ENCODE data around the gene TAF3.
A peak's percentile ranks its signal among the peaks of the same experiment; 100 is the strongest.
"Not testable (repeated sequence)": the region's sequence is repeated elsewhere in the genome, so short reads cannot be mapped to it uniquely, and the experiment has no call there.

The TAF3 gene, protein sequence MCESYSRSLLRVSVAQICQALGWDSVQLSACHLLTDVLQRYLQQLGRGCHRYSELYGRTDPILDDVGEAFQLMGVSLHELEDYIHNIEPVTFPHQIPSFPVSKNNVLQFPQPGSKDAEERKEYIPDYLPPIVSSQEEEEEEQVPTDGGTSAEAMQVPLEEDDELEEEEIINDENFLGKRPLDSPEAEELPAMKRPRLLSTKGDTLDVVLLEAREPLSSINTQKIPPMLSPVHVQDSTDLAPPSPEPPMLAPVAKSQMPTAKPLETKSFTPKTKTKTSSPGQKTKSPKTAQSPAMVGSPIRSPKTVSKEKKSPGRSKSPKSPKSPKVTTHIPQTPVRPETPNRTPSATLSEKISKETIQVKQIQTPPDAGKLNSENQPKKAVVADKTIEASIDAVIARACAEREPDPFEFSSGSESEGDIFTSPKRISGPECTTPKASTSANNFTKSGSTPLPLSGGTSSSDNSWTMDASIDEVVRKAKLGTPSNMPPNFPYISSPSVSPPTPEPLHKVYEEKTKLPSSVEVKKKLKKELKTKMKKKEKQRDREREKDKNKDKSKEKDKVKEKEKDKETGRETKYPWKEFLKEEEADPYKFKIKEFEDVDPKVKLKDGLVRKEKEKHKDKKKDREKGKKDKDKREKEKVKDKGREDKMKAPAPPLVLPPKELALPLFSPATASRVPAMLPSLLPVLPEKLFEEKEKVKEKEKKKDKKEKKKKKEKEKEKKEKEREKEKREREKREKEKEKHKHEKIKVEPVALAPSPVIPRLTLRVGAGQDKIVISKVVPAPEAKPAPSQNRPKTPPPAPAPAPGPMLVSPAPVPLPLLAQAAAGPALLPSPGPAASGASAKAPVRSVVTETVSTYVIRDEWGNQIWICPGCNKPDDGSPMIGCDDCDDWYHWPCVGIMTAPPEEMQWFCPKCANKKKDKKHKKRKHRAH

DNA sequence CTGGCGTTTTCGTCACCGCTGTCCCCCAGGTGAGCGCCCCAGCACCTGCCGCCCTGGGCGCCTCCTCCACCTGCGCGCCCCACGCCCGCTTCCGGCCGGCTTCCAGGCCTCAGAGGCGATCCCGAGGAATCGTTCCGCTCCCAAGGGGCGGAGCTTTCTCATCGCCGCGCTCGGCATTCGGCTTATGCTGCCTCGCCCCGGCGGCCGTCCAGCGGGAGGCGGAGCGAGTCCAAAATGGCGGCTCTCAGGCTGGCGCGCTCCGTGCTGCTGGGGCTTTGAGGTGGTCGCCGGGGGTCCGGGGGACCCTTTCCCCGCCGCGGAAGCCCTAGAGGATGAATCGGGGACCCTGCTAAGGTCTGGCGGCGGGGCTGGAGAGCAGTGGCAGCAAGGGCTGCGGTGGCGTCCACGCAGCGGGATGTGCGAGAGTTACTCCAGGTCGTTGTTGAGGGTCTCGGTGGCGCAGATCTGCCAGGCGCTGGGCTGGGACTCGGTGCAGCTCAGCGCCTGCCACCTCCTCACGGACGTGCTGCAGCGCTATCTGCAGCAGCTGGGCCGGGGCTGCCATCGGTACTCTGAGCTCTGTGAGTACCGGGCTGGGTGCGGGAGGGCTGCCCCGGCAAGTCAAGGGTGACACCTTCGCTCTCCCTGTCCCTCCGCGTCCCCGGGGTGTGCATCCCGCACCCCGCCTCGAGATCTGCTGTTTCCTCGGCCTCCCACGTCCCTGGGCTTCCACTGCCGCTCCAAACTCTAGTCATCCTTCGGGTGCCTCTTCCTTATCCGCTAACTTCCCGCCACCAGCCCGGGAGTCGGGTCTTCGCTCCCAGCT, at the start of gene TAF3:
TAF3 (plus strand) TSS at position 211 of the 826 bp plus-strand sequence; CDS start at position 416, 205 bp downstream.
- peak; percentile 84 for DNase-seq (ENCODE audit: low read depth)

DNA sequence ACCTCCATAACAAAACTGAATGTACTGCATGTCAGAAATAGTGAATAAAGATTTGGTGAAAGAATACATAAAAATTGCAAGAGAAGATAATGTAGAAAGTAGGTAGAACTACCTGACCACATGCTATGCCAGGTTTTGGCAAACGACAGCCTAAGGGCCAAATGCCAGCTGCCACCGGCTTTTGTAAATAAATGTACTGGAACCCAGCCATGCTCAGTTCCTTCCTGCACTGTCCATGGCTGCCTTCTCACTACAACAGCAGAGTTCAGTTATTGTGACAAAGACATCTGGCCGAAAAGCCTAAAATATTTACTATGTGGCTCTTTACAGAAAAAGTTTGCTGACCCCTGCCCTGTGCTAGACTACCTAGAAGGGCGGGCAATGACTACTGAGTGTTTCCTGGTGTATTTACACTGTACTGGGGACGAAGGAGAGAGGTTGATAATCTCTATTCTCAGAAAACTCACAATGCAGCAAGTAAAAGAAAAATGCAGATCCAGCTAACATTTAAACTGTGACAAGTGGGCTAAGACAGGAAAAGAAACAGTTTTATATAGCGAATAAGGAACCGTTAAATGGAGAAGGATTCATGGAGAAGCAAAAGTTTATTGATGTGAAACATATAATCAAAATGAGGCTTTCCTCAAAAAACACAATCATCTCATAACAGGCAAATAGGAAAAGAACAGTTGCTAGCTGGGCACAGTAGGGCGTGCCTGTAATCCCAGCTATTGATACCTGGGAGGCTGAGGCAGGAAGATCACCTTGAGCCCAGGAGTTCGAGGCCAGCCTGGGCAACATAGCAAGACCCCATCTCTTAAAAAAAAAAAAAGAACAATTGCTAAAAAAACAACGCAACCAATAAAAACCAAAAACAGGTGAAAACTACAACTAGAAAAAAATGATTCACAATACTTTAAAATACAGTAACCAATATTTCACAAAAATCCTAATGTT, 44.2 kb upstream of the TAF3 start:
- DNase-seq (ENCODE audit: low read depth) = no peak

DNA sequence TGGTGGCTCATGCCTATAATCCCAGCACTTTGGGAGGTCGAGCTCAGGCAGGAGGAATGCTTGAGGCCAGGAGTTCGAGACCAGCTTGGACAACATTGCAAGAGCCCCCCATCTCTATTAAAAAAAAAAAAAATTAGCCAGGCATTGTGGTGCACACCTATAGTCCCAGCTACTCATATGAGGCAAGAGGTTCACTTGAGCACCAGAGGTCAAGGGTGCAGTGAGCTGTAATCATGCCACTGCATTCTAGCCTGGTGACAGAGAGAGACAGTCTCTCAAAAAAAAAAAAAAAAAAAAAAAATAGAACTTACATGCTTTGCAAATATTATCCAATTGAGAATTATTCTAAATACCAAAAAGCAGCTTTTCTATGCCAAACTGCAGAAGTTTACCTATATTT, 41.5 kb upstream of the TAF3 start:
- no peak for DNase-seq (ENCODE audit: low read depth)

DNA sequence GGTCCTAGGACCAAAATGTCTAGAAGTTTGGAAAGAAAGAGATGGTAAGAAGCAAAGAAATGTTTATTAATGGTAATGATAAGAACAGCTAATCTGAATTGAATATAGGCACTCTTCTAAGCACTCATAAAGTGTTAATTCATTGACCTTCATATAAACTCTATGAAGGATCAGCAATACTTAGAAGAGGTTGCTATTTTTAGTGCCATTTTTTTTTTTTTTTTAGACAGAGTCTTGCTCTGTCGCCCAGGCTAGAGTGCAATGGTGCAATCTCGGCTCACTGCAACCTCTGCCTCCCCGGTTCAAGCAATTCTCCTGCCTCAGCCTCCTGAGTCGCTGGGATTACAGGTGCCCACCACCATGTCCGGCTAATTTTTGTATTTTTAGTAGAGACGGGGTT, 36.1 kb upstream of the TAF3 start:
- DNase-seq (ENCODE audit: low read depth) = not testable (repeated sequence)

DNA sequence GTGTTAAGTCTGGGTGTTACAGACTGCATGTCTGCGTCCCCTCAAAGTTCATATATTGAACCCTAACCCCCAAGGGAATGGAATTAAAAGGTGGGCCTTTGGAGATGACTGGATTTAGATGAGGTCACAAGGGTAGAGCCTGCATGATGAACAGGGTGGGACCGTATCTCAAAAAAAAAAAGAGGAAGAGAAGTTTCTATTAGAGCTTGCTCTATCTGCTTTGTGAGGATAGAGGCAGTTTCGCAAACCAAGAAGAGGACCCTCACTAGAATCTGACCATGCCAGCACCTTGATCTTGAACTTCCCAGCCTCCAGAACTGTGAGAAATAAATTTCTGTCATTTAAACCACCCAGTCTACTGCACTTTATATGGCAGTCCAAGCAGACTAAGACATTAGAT, 31.9 kb upstream of the TAF3 start:
- no peak for DNase-seq (ENCODE audit: low read depth)

DNA sequence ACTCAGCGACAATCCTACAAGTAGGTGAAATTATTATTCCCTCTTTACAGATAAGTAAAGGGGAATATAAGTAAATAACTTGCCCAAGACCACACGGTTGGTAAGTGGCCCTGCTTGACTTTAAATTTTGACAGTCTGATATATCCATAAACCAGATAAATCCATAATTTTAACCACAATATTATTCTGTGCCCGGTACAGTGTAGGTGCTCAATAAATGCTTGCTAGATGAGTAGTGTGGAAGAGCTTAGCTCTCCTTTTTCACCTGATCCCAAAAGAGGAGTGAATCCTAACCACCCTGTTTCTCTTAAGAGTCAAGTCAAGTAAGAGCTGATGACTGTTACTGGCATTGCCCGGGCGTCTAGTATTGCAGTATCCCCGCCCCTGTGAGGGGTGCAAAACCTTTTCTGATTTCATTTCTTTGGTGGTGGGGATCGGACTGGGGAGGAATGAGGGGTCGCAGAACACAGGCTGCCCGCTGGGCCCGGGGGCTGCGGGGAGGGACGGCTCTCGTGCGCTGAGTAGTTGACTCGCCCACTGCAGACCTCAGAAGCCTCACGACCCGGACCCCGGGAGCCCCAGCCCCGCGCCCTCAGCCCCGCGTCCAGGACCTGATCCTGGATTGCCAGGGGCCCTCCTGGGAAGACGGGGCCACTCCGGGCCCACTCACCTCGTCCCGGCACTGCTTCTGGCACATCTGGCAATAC, 31.0 kb upstream of the TAF3 start:
- DNase-seq (ENCODE audit: low read depth) = no peak

DNA sequence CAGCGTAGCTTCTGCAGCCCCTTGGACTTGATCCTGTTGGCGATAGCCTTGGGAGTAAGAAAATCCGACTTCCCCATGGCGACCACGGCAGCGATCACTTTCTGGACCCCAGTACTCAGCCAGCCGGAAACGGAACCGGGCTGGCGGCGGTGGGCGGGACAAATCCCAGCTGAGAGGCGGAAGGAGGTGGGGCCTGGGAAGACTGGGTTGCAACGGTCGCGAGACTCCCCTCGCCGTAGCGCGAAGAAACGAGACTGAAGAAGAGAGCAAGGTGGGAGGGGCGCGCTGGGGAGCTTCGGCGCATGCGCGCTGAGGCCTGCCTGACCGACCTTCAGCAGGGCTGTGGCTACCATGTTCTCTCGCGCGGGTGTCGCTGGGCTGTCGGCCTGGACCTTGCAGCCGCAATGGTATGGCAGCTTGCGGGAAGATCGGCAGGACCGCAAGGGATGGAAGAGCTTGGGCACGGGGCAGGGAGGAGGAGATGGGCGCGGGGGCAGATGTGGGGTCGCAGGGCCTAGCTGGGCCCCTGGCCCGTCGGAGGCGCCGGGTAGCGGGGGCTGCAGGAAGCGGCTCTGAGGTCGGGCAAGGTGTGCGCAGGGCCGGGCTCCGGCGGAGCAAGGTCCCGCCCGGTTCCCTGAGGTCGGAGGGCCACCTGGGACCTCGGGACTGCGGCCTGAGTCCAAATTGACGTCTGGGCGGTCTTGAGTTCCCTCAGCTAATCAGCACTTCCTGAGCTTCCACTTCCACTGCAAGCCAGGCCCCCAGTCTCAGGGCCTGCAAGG, 30.3 kb upstream of the TAF3 start, which contains the start of the genes ATP5F1C and KIN:
ATP5F1C (plus strand) TSS at position 321 of the 782 bp plus-strand sequence; CDS start at position 352, 31 bp downstream.
KIN (minus strand) TSS at position 137 of the 782 bp plus-strand sequence; CDS start at position 77, 60 bp downstream.
- peak; percentile 95 for DNase-seq (ENCODE audit: low read depth)

DNA sequence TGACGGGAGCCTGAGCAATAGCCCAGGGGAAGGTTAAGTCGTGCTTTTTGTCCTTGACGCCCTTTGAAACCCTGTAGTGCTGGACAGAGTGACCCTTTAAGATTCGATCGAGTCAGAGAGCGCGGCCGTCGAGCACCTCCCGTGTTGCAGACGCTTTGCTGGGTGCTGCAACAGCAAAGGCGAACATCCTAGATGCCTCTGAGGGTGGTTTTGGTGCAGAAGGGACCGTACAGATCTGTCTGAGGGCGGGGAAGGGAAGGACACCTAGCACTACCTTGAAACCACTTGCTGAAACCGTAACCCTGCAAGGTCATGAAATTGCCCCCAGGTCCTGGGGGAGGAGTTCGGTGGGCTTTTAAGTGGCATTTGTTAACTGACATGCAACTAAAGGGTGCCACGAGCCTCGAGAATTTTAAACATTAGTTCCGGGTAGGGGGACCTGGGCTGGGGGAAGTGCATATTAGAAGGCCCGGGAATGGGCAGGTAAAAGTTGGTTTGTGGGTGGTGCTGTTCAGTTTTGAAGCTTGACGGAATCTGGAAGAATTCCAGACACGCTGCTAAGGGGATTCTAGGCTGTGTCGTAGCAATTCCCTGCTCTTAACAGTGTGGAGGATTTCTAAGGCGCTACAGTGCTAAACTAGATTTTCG, 29.5 kb upstream of the TAF3 start:
- DNase-seq (ENCODE audit: low read depth) = no peak

DNA sequence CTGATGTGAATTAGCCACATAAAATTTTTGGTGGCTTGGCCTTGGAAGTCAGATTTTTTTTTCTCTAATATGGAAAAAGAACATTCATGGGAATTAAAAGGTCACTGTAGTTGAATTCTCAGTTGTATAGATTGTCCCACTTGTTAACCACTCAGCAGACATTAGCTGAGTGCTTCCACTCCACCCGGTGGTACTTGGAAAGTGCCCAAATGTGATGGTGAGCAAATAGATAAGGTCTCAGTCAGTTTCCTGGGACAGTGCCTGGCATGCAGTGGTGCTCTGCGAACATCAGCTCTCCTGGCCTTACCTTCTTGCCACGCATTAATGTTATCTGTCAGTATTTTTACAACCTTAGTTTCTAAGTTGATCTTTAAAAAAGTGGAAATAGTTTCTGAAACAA, 28.9 kb upstream of the TAF3 start:
- no peak for DNase-seq (ENCODE audit: low read depth)

DNA sequence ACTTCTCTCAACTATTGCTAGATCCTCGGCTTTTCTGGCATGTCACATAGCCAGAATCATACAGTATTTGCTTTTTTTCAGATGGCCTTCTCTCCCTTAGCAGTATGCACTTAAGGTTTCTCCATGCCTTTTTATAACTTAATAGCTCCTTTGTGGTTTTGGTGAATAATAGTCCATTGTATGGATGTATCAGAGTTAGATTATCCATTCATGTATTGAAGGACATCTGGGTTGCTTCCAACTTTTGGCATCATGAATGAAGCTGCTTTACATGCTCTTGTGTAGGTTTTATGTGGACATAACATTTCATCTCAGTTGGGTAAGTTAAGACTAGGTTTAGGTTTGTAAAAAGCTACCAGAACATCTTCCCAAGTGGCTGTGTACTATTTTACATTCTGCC, 25.8 kb upstream of the TAF3 start:
- DNase-seq (ENCODE audit: low read depth) = no peak

DNA sequence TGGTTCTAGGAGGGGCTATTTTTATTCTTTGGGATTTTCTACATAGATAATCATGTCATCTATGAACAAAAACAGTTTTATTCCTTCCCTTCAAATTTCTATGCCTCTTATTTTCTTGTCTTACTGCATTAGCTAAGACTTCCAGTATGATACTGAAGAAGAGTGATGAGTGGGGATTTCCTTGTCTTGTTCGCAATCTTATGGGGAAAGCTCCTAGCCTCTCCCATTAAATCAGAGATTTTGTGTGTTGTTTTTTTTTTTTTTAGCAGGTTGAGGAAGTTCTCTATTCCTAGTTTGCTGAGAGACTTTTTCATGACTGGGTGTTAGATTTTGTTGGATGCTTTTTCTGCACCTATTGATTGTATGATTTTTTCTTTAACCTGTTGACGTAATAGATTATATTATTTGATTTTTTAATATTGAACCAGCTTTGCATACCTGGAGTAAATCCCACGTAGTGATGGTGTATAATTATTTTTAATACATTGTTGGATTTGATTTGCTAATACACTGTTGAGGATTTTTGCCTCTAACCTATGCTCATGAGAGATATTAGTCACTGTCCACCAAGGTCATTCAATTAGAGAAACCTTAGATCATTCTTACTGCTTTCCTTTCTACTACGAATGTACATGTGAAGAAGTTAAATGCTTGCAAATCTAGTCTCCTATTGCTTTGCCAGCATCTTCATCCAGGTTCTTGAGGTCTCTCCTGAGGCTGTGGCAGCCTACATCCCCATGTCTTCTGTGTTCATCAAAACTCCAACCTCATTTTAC, 23.9 kb upstream of the TAF3 start:
- DNase-seq (ENCODE audit: low read depth) = no peak

DNA sequence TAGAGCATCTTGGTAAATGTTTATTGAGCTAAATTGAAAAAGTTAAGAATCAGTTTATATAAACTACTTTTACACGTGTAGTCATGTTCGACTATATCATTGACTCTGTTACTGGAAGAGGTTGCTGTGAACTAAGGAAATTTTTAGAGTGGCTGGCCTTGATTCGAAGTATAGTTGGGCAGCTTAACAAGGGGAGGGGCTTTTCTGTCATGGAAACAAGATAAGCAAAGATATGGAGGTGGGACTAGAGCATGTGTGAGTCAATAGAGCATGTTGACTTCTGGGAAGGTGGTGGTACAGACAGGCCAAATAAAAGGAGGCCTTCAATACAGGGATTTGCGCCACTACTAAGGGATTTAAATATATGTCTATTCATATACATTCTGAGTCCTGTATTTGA, 22.7 kb upstream of the TAF3 start:
- no peak for DNase-seq (ENCODE audit: low read depth)

DNA sequence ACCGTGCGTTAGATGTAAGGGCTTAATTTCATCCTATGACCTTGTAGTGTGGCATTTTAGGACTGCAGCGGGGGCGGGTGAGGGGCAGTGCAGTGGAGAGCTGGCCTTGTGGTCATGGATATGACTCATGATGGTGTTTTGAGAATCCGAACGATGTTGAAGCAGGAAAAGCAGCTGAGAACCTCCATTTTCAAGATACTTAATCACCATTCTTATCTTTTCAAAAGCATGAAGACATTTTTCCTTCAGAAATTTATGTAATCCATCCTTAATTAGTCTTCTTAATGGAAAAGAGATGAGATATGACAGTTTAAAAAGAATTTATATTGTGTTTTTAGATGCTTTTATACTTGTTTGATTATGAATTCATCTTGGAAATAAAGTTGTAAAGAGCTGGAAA, 20.7 kb upstream of the TAF3 start:
- peak; percentile 80 for DNase-seq (ENCODE audit: low read depth)

DNA sequence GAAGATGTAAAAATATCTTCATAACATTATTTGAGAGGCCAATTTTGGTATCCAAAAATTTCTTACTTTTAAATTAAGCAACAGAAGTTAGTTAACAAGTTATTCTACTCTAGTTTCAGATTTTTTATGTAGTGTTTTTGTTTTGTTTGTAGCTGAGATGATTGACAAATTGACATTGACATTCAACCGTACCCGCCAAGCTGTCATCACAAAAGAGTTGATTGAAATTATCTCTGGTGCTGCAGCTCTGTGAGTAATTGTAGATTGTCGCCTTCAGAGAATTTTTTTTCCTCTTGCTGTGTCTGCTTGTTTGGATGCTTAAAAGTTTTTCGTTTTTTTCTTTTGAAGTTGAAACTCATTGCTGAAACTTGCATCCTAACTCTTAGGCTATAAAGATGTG, 15.7 kb upstream of the TAF3 start:
- no peak for DNase-seq (ENCODE audit: low read depth)

DNA sequence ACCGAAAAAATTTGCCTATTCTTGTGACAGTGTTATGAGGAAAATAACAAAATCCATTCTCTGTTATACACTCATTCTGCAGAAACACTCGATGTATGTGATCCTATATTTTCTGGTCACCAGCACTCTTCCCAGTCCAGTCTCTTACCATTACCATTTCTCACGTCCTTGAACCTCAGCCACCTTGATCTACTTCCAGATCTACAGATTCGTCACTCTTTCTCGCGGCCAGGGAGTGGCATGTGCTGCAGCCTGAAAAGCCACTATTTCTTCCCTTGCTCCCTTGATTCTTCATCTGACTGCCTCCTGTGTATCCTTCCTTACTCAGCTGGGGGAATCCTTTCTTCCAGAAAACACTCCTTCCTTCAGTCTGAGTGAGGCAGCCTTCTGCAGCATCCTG, 14.1 kb upstream of the TAF3 start:
- no peak for DNase-seq (ENCODE audit: low read depth)

DNA sequence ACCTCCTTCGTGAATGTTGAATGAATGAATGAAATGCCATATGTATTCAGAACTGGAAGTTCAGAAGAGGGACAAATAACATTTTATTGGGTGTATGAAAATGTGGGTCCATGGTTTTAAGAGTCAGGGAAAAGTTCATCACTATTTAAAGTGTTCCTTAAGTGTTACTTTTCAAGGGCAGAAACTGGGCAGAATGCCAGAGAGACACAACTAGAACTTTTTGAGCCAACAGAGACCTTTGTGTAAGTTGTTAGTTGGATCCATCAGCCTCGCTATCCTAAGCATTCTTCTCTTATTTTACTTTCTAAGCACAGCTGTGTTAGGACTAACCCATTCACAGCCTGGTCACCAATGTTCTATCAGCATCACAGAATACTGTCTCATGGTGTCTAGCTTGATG, 13.6 kb upstream of the TAF3 start:
- DNase-seq (ENCODE audit: low read depth) = no peak

DNA sequence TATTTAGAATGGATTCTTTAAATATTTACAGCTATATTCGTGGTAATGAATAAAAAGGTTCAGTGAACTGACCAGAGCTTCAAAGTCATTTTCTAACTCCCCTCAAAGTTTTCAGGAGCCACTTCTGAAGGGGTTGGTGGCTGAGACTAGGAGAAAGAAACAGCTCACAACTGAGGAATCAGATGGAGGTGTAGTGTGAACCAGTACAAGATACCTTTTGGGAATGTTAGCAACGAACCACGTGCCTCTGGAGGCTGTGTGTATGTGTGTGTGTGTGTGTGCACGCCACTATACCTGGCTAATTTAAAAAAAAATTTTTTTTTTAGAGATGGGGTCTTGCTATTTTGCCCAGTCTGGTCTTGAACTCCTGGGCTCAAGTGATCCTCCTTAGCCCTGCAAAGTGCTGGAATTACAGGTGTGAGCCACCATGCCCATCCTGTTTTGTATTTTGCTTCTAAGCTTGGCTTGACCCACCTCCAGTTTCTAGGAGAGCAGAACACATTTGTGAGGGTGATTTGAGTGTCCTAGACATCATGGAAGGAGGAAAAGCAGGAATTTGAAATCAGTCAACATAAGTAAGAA, 9.5 kb upstream of the TAF3 start:
- DNase-seq (ENCODE audit: low read depth) = no peak

DNA sequence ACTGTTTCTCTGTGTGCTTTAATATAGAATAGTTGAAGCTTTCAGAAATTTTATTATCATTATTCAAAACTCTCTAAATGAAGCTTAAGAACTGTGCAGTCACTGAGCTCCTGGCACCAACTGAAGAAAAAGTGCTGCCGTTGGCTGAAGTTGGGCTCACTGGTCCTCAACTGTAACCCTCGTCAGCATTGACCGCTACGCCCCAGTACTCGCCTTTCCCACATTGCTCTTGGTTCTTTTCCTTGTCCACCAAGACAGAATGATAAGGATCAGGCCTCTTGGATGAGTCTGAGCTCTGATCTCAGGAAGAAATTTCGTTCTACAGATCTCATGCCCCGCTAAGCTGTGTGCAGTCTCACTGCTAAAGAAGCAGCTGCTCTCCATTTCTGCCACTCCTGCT, 7.9 kb upstream of the TAF3 start:
- no peak for DNase-seq (ENCODE audit: low read depth)
